Measurements from ENCODE around the gene SNX22. TPM values are rescaled to one million over a fixed set of nuclear protein-coding genes. Genes with fewer than 3 reads are reported as not detected.

SNX22 gene
- total and polyA plus RNA-seq, 9 donors = 0.07 to 2.3 (median 0.28) TPM; not detected in 1

GRCh38 chr15:64156652-64157331, 5.3 kb downstream of the SNX22 start:
- TF ChIP-seq CTCF (IDR thresholded peaks at IDR 0.05) (no peak), POLR2A (IDR thresholded peaks at IDR 0.05) (no peak), EP300 (IDR thresholded peaks at IDR 0.05) (no peak)
- H3K36me3 ChIP-seq = no peaks in the 10 kb centered on the region
- H3K27ac ChIP-seq = no peak overlapping the region
- intact Hi-C loops (cut with DNase I) = no loop called here
- WGBS, 3 donors = 65 to 71% (median 68%) methylated on average over 16 of the region's 16 CpGs
- H3K4me1 ChIP-seq (ENCODE audit: insufficient read depth) = peaks cover 9% of the 10 kb centered on the region
- no peak overlapping the region for H3K4me3 ChIP-seq
- DNase-seq = peak in 1 of 5 donors; percentile 15
- H3K9me3 ChIP-seq = no peaks in the 10 kb centered on the region
- no peaks in the 10 kb centered on the region for H3K27me3 ChIP-seq

- peaks cover 9% of the 10 kb centered on the region for H3K4me1 ChIP-seq (ENCODE audit: insufficient read depth)
These were observed 6.1 kb downstream of the SNX22 start for GRCh38 chr15:64157599-64158125.

GRCh38 chr15:64158363-64159134, 7.0 kb downstream of the SNX22 start:
- no peak for TF ChIP-seq EP300 (IDR thresholded peaks at IDR 0.05)
- no peak overlapping the region for H3K27ac ChIP-seq
- peak in 1 of 5 donors; percentile 17 for DNase-seq
- WGBS, 3 donors = 83 to 92% (median 84%) methylated on average over 11 of the region's 11 CpGs
- intact Hi-C loops (cut with DNase I) = no loop called here
- no peak overlapping the region for H3K4me3 ChIP-seq
- no peaks in the 10 kb centered on the region for H3K36me3 ChIP-seq
- no peaks in the 10 kb centered on the region for H3K27me3 ChIP-seq
- peaks cover 9% of the 10 kb centered on the region for H3K4me1 ChIP-seq (ENCODE audit: insufficient read depth)
- H3K9me3 ChIP-seq = no peaks in the 10 kb centered on the region

More at GRCh38 chr15:64157599-64158125, 6.1 kb downstream of the SNX22 start:
- Histone ChIP-seq H3K9me3 (no peaks in the 10 kb centered on the region), H3K27ac (no peak overlapping the region), H3K36me3 (no peaks in the 10 kb centered on the region), H3K27me3 (no peaks in the 10 kb centered on the region), H3K4me3 (no peak overlapping the region)
- WGBS, 3 donors = 60 to 75% (median 69%) methylated on average over 1 of the region's 1 CpG
- no peak for DNase-seq
- no peak for TF ChIP-seq POLR2A (IDR thresholded peaks at IDR 0.05)
- intact Hi-C loops (cut with DNase I) = no loop called here

GRCh38 chr15:64161688-64162477, 10.4 kb downstream of the SNX22 start:
- Histone ChIP-seq H3K4me3 (peak overlapping the region; percentile 86), H3K36me3 (no peaks in the 10 kb centered on the region), H3K27me3 (no peaks in the 10 kb centered on the region), H3K9me3 (no peaks in the 10 kb centered on the region), H3K27ac (peak overlapping the region; percentile 3 to 23), H3K4me1 (ENCODE audit: insufficient read depth) (peaks cover 9% of the 10 kb centered on the region)
- no peak for DNase-seq
- no peak for TF ChIP-seq EP300 (IDR thresholded peaks at IDR 0.05)
- no peak for TF ChIP-seq CTCF (IDR thresholded peaks at IDR 0.05)
- TF ChIP-seq POLR2A (IDR thresholded peaks at IDR 0.05) = no peak
- WGBS, 3 donors = 21 to 38% (median 21%) methylated on average over 12 of the region's 12 CpGs
- intact Hi-C loops (cut with DNase I) = no loop called here

- intact Hi-C loops (cut with DNase I) = no loop called here
- WGBS, 3 donors = 1 to 2% (median 1%) methylated on average over 20 to 21 of the region's 21 CpGs
- Histone ChIP-seq H3K36me3 (no peaks in the 10 kb centered on the region), H3K4me1 (ENCODE audit: insufficient read depth) (peaks cover 9% of the 10 kb centered on the region), H3K9me3 (no peaks in the 10 kb centered on the region), H3K4me3 (peak overlapping the region; percentile 86), H3K27me3 (no peaks in the 10 kb centered on the region), H3K27ac (peak overlapping the region; percentile 3 to 74)
- no peak for TF ChIP-seq POLR2A (IDR thresholded peaks at IDR 0.05)
- no peak for TF ChIP-seq EP300 (IDR thresholded peaks at IDR 0.05)
- TF ChIP-seq CTCF (IDR thresholded peaks at IDR 0.05) = no peak
- DNase-seq = no peak
These were observed 10.9 kb downstream of the SNX22 start for GRCh38 chr15:64162478-64162868.

Data from ovary (tissue), 9 donors.